ENCODE data around the gene MYOF. TPM values are rescaled to one million over a fixed set of nuclear protein-coding genes. Genes with fewer than 3 reads are reported as not detected.

Gene MYOF
- total and polyA plus RNA-seq, 2 of the 8 experiments (the other 6 are each of a cell fraction or from before 2014, with no cell fraction given): 0.98 to 2.3 TPM

GRCh38 chr10:93473161-93473560 is 9.0 kb downstream of the MYOF start (continued):
- no peak for TF ChIP-seq CHD7 (IDR thresholded peaks at IDR 0.05; ENCODE audit: insufficient replicate concordance, low read length)
- TF ChIP-seq BCL11A (IDR thresholded peaks at IDR 0.05; ENCODE audit: low read depth in 2 of 2, low read length in 2 of 2): no peak
- TF ChIP-seq FOSL1 (IDR thresholded peaks at IDR 0.05; ENCODE audit: insufficient read depth, low read depth, low read length): no peak
- TF ChIP-seq JUND (IDR thresholded peaks at IDR 0.05; ENCODE audit: low read length): no peak
- no peak for TF ChIP-seq CTBP2 (IDR thresholded peaks at IDR 0.05; ENCODE audit: borderline replicate concordance, insufficient read depth, insufficient read length, low read length)
- TF ChIP-seq RFX5 (IDR thresholded peaks at IDR 0.05; ENCODE audit: borderline replicate concordance, low read depth, low read length): no peak
